Stimulated activated memory B cell treated with anti-CD40 and anti-IgM and Interleukin-4, amounts not matched to agents 10 μg/mL and 1 μg/mL and 100 μg/mL, for 72 hours (primary cell): ENCODE results near the gene SMIM9.
"Not testable (repeated sequence)": the region's sequence is repeated elsewhere in the genome, so short reads cannot be mapped to it uniquely, and the experiment has no call there.

ENCODE experiments used
- ATAC-seq: fragments of 150-1000 bp; cut with Tn5 transposase; 2 replicates; pipeline ENCODE4 v1.10.0; 2021
- H3K27ac Mint-ChIP-seq: one replicate; pipeline ENCODE4 v1.8.0; 2022; ENCODE audit warnings: mild to moderate bottlenecking, mixed read lengths
- H3K27me3 Mint-ChIP-seq: one replicate; pipeline ENCODE4 v1.8.0; 2022; ENCODE audit warnings: mixed read lengths
- H3K36me3 Mint-ChIP-seq: one replicate; pipeline ENCODE4 v1.8.0; 2022; ENCODE audit warnings: mixed read lengths
- H3K4me1 Mint-ChIP-seq: one replicate; pipeline ENCODE4 v1.8.0; 2022; ENCODE audit warnings: mixed read lengths
- H3K4me3 Mint-ChIP-seq: one replicate; pipeline ENCODE4 v1.8.0; 2022; ENCODE audit warnings: mild to moderate bottlenecking, moderate library complexity, mixed read lengths
- H3K9me3 Mint-ChIP-seq: one replicate; pipeline ENCODE4 v1.8.0; 2022; ENCODE audit warnings: mixed read lengths

The SMIM9 gene

DNA sequence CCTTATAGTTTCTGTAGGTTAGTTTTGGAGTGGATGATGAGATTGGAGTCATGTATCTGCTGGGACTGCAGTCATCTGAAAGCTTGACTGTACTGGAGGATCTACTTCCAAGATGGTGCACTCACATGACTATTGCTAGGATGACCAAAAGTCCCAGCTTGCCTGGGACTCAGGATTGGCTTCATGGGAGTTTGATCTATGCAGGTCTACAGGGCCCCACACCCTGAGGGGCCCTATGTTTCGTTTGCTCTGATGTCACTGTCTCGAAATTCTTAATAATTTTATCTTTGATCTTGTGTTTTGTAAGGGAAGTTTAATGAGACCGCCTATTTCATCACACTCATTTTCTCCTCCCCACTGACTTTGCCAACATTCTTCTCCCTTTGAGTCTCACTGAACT is at the start of gene SMIM9:
Gene SMIM9 (minus strand): TSS at position 101 of the 400 bp plus-strand sequence. CDS start 3,806 bp downstream, outside the sequence.
- H3K27ac Mint-ChIP-seq = no peak within 1 kb of the TSS
- H3K9me3 Mint-ChIP-seq = no peaks in the 10 kb centered on the region
- H3K4me3 Mint-ChIP-seq = no peak within 1 kb of the TSS
- H3K36me3 Mint-ChIP-seq = no peaks in the 10 kb centered on the region
- no peak for ATAC-seq
- peaks cover 6% of the 10 kb centered on the region for H3K4me1 Mint-ChIP-seq
- H3K27me3 Mint-ChIP-seq = no peaks in the 10 kb centered on the region

DNA sequence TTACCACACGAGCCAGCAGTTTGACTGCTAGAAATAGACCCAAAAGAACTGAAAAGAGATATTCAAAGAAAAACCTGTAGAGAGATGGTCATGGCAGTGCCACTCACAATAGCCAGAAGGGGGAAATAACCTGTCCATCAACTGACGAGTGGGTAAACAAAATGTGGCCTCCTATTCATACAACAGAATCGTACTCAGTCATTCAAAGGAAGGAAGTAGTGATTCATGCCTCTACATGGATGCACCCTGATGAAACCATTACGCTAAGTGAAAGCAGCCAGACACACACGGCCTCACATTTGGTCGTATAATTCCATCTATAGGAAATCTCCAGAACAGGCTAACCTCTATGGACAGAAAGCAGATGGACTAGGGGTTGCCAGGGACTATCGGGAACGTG is 49.6 kb upstream of the SMIM9 start:
- not testable (repeated sequence) for H3K36me3 Mint-ChIP-seq, ATAC-seq

DNA sequence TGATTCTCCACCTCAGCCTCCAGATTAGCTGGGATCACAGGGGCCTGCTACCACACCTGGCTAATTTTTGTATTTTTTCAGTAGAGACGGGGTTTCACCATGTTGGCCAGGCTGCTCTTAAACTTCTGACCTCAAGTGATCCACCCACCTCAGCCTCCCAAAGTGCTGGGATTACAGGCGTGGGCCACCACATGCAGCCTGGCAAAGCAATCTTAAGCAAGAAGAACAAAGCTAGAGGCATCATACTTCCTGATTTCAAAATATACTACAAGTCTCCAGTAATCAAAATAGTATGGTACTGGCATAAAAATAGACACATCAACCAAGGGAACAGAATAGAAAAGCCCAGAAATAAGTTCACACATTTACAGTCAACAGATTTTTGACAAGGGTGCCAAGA is 38.9 kb upstream of the SMIM9 start:
- ATAC-seq = no peak
- peaks cover 4% of the 10 kb centered on the region for H3K36me3 Mint-ChIP-seq
- H3K4me3 Mint-ChIP-seq = no peak overlapping the region
- H3K4me1 Mint-ChIP-seq = no peaks in the 10 kb centered on the region
- H3K9me3 Mint-ChIP-seq = peaks cover under 1% of the 10 kb centered on the region
- no peaks in the 10 kb centered on the region for H3K27me3 Mint-ChIP-seq
- no peak overlapping the region for H3K27ac Mint-ChIP-seq

More for the DNA sequence above, 49.6 kb upstream of the SMIM9 start:
- H3K4me3 Mint-ChIP-seq, H3K9me3 Mint-ChIP-seq, H3K4me1 Mint-ChIP-seq, H3K27ac Mint-ChIP-seq, H3K27me3 Mint-ChIP-seq: not testable (repeated sequence)

DNA sequence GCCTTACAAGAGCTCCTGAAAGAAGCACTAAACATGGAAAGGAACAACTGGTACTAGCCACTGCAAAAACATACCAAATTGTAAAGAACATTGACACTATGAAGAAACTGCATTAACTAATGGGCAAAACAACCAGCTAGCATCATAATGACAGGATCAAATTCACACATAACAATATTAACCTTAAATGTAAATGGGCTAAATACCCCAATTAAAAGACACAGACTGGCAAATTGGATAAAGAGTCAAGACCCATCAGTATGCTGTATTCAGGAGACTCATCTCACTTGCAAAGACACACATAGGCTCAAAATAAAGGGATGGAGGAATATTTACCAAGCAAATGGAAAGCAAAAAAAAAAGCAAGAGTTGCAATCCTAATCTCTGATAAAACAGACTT is 34.1 kb upstream of the SMIM9 start:
- not testable (repeated sequence) for ATAC-seq

DNA sequence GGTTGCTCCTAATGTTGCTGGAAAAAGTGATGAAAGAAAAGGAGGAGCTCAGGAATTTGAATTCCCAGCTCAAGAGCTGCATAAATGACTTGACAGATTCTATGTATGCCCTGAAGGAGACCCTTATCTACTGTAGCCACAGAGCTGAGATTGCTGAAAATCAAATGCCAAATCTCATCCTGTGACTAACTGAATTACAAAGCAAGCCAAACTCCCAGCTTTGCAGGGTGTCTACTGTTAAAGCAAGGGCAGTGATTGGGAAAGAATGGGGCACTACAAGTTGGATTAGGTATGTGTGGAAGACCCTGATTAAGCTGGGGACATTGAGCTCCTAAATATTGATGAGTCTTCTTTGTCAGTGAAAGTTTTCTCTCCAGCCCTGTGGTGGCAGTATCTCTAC is 20.8 kb upstream of the SMIM9 start:
- Mint-ChIP-seq H3K36me3 (peaks cover 18% of the 10 kb centered on the region), H3K4me1 (no peaks in the 10 kb centered on the region), H3K9me3 (no peaks in the 10 kb centered on the region), H3K4me3 (no peak overlapping the region), H3K27me3 (no peaks in the 10 kb centered on the region), H3K27ac (no peak overlapping the region)
- ATAC-seq = no peak

More for the DNA sequence above, 34.1 kb upstream of the SMIM9 start:
- peaks cover 12% of the 10 kb centered on the region for H3K36me3 Mint-ChIP-seq
- H3K27me3 Mint-ChIP-seq, H3K9me3 Mint-ChIP-seq, H3K4me1 Mint-ChIP-seq, H3K27ac Mint-ChIP-seq, H3K4me3 Mint-ChIP-seq: not testable (repeated sequence)

DNA sequence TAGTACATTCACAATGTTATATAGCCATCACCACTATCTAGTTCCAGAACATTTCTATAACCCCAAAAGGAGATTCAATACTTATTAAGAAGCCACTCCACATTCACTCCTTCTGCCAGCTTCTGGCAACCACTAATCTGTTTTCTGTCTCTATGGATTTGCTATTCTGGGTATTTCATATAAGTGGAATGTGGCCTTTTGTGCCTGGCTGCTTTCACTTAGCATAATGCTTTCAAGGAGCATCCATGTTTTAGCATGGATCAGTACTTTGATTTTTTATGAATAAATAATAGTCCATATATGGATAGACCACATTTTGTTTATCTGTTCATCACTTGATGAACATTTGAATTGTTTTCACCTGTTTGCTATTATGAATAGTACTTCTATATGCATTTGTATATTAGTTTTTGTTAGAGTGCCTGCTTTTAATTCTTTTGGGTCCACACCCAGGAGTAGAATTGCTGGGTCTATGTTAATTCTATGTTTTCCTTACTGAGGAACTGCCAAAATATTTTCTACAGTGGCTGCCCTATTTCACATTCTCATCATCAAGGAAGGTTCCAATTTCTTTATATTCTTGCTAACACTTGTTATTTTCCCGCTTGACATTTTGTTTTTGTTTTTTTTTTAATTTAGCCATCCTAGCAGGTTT is 16.6 kb upstream of the SMIM9 start:
- H3K27ac Mint-ChIP-seq = no peak overlapping the region
- peaks cover 12% of the 10 kb centered on the region for H3K36me3 Mint-ChIP-seq
- no peak for ATAC-seq
- H3K4me1 Mint-ChIP-seq = no peaks in the 10 kb centered on the region
- no peaks in the 10 kb centered on the region for H3K27me3 Mint-ChIP-seq
- no peak overlapping the region for H3K4me3 Mint-ChIP-seq
- H3K9me3 Mint-ChIP-seq = peaks cover 3% of the 10 kb centered on the region

DNA sequence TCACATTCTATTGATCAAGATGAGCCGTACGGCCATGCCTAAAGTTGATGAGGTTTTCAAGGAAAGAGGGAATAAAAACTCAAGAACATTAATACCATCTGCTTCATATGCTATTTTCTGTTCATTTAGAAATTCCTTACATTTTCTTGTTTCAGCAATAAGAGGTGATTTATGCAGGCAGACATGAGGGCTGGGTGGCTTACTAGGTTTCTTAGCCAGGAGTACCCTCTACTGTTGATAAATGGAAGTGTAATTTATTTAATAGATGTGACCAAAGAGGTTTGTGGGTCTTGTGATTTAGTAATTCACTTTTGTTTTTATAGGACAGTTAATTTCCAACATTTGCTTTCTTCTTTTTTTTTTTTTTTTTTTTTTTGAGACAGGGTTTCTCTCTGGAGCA is 6.4 kb upstream of the SMIM9 start:
- no peaks in the 10 kb centered on the region for H3K4me1 Mint-ChIP-seq
- no peak for ATAC-seq
- H3K27ac Mint-ChIP-seq = no peak overlapping the region
- H3K4me3 Mint-ChIP-seq = no peak overlapping the region
- H3K36me3 Mint-ChIP-seq = no peaks in the 10 kb centered on the region
- H3K9me3 Mint-ChIP-seq = no peaks in the 10 kb centered on the region
- H3K27me3 Mint-ChIP-seq = no peaks in the 10 kb centered on the region

DNA sequence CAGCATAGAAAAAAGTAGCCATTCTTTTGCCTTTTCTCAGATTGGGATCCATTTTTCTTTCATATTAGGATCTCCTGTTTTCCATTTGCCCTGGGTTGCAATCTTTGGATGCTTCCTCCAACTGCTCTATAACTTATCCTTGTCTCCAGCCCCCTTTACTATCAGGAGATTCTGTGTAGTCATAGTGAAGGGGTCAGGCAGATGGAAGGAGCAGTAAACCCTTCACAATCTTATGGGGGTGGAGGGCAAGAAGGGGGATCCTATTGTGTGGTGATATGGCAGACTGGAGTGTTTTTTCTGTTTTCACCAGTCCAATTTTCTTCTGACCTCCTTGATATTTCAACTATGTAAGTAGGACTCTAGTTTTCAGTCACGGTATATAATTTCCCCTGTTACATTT is 1.7 kb upstream of the SMIM9 start:
- Mint-ChIP-seq H3K4me1 (no peaks in the 10 kb centered on the region), H3K27me3 (no peaks in the 10 kb centered on the region), H3K4me3 (no peak overlapping the region), H3K36me3 (no peaks in the 10 kb centered on the region), H3K27ac (no peak overlapping the region), H3K9me3 (no peaks in the 10 kb centered on the region)
- ATAC-seq = no peak

DNA sequence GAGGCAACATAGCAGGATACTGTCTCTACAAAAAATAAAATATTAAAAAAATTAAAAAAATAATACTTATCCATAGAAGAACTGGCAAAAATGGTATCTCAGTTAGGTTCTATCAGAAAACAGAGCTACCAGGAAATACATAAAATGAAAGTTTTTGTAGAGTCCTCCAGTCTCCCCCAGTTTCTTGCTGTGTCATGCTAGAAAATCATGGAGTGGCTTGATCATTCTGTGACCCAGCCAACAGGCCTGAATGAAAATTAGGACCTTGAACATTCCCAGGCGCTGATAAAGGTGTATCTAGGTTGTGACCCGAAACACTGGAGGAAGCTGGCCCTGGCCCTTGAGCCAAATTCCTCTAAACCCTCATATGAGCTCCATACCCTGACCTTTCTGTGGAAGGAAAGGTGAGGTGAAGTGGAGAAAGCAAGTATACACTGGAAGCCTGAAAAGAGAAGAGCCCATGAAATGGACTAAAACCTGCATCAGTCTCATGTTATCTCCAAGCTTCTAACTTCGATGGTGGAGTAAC is 652 bp downstream of the SMIM9 start:
- no peak for ATAC-seq
- Mint-ChIP-seq H3K27ac (no peak overlapping the region), H3K27me3 (no peaks in the 10 kb centered on the region), H3K9me3 (no peaks in the 10 kb centered on the region), H3K4me3 (no peak overlapping the region), H3K4me1 (peaks cover 14% of the 10 kb centered on the region), H3K36me3 (no peaks in the 10 kb centered on the region)

DNA sequence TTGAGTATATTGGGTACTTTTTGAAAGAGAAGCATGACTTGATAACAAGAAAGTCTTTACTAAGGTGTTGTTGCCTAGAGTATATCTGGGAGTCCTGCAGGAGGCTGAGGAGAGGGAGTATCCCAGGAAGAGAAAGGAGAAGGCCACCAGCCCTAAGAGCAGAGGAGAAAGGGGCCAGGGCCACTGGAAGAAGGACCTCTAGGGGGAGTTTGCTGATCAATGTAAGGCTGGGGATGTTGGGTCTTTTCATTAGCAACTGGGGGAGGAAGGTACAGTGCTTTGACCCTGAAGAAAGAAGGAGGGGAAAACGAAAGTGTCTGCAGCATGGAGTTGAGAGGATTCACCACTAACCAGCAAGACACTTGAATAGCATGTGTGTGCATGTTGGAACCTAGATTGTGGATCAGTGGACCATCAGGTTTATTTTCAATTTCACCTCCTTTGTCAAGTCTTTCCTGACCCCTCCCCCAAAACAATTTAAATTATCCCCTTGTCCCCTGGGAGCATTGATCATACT is 4.5 kb downstream of the SMIM9 start:
- Mint-ChIP-seq H3K27me3 (no peaks in the 10 kb centered on the region), H3K4me1 (peaks cover 30% of the 10 kb centered on the region), H3K27ac (peak overlapping the region; percentile 78), H3K9me3 (no peaks in the 10 kb centered on the region), H3K36me3 (no peaks in the 10 kb centered on the region), H3K4me3 (no peak overlapping the region)
- ATAC-seq = no peak

DNA sequence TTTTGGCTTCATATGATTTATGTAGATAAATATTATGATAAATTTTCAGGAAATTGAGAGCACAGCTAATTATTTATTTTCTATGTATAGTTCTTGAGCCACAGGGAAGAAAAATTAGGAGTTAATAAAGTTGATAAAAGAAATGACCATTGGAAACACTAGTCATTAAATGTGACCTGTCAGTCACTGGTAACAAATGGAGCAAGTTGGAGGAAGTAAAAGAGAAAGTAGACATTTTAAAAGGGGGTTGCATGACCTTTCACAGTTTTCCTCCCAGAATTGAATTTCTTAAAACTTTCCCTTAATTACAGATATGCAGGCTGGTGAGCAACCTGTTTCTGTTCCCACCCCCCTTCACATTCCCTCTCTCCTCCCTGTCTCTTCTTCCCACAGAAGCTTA is 5.3 kb downstream of the SMIM9 start:
- Mint-ChIP-seq H3K9me3 (no peaks in the 10 kb centered on the region), H3K4me3 (peak overlapping the region; percentile 57), H3K27ac (peak overlapping the region; percentile 78), H3K27me3 (no peaks in the 10 kb centered on the region), H3K36me3 (no peaks in the 10 kb centered on the region), H3K4me1 (peaks cover 30% of the 10 kb centered on the region)
- ATAC-seq = no peak

DNA sequence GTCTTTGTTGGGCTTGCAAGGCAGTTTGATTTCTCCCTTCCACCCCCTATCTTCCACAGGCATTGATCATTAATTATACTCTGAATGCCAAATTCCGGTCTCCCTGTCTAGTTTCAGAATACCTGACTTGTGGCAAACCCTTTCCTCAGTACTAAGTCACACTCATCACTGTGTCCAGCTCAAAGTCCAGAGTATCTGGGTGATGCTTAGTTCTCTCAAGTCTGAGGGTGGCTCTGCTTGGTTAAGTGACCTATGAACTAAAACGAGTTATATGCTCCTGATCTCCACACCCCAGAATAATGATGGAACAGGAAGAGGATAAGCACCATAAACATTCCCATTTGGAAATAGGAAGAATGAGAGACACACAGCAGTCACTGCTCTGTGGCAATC is 6.5 kb downstream of the SMIM9 start:
- Mint-ChIP-seq H3K27me3 (no peaks in the 10 kb centered on the region), H3K4me1 (peaks cover 30% of the 10 kb centered on the region), H3K9me3 (no peaks in the 10 kb centered on the region), H3K27ac (peak overlapping the region; percentile 78), H3K4me3 (no peak overlapping the region), H3K36me3 (no peaks in the 10 kb centered on the region)
- ATAC-seq = no peak

DNA sequence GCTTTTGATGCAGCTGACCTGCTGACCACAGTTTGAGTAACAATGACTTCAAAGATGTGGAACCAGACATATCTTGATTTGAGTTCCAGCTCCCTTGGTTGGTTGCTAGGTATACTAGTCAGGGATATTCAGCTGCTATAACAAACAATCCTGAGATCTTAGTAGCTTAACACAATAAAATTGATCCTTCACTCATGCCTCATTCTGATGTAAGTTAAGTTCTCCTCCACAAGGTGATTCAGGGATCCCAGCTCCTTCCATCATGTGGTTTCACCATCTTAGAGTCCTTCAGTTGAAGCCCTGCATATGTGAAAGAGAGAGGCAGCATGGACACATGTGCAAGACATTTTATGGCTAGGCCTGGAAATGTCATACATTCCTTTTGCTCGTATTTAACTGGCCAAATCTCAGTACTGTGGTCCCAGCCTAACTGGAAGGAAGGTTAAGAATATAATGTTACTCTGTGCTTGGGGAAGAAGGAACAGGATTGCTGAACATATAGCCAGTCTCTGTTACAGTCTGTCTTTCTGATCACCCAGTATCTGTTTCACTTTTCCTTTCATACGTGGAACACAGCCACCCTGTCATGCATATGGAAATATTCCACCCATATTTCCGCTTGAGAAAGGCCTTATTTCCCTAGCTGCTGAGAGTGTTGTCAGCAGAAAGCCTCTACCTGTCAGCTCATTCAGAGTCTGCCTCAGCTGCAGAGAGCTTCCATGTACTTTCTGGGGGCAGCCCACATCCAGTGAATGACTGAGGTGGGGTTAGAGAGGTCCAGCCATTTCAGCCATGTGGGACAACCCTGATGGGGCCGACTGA is 7.1 kb downstream of the SMIM9 start:
- Mint-ChIP-seq H3K36me3 (no peaks in the 10 kb centered on the region), H3K9me3 (no peaks in the 10 kb centered on the region), H3K27me3 (no peaks in the 10 kb centered on the region), H3K4me3 (peak overlapping the region; percentile 26), H3K27ac (peak overlapping the region; percentile 78), H3K4me1 (peaks cover 32% of the 10 kb centered on the region)
- peak; percentile 84 for ATAC-seq

DNA sequence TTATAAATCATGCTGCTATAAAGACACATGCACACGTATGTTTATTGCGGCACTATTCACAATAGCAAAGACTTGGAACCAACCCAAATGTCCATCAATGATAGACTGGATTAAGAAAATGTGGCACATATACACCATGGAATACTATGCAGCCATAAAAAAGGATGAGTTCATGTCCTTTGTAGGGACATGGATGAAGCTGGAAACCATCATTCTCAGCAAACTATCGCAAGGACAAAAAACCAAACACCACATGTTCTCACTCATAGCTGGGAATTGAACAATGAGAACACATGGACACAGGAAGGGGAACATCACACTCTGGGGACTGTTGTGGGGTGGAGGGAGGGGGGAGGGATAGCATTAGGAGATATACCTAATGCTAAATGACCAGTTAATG is 8.9 kb downstream of the SMIM9 start:
- peaks cover 37% of the 10 kb centered on the region for H3K4me1 Mint-ChIP-seq
- not testable (repeated sequence) for H3K27ac Mint-ChIP-seq, H3K27me3 Mint-ChIP-seq, H3K4me3 Mint-ChIP-seq, H3K36me3 Mint-ChIP-seq, H3K9me3 Mint-ChIP-seq, ATAC-seq

DNA sequence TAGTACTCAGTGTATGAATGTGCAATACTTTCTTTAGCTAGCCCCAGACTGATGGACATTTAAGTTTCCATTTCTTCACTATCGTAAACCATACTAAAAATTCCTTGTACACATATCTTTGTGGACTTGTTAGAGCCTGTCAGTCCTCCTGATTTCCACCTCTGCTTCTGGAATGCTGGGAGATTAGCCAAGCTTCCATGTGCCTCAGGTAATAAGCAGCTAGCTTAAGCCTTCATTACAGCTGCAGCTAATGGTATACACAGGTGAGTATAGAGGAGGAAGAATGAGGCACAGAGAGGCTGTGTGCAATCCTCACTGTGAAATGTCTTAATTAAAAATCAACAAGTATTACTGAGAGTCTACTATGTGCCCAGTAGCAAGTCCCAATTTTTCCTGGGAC is 9.8 kb downstream of the SMIM9 start:
- ATAC-seq = no peak
- Mint-ChIP-seq H3K27me3 (no peaks in the 10 kb centered on the region), H3K9me3 (no peaks in the 10 kb centered on the region)

DNA sequence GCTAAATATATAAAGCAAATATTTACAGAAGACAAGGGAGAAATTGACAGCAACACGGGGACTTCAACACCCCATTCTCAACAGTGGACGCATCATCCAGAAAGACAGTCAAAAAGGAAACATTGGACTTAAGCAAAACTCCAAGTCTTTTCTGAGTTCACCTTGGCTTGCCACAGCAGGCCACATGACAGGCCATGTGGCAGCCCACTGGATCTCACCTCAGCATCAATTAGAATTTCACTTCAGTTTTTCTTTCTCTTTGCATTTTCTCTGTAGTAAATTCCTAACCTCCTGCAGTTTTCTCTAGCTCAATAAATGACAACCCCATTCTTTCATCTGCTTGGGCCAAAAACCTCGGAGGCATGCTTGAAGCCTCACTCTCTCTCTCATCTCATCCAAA is 12.4 kb downstream of the SMIM9 start:
- H3K27me3 Mint-ChIP-seq = no peaks in the 10 kb centered on the region
- H3K4me1 Mint-ChIP-seq = peaks cover 25% of the 10 kb centered on the region
- H3K36me3 Mint-ChIP-seq = no peaks in the 10 kb centered on the region
- ATAC-seq = no peak
- no peak overlapping the region for H3K4me3 Mint-ChIP-seq
- no peak overlapping the region for H3K27ac Mint-ChIP-seq
- no peaks in the 10 kb centered on the region for H3K9me3 Mint-ChIP-seq

More for the DNA sequence above, 9.8 kb downstream of the SMIM9 start:
- no peak overlapping the region for H3K4me3 Mint-ChIP-seq
- peaks cover 40% of the 10 kb centered on the region for H3K4me1 Mint-ChIP-seq
- H3K27ac Mint-ChIP-seq = no peak overlapping the region
- H3K36me3 Mint-ChIP-seq = no peaks in the 10 kb centered on the region
